CD14-positive monocyte (primary cell): ENCODE measurements around the gene EMILIN3. TPM values are rescaled to one million over a fixed set of nuclear protein-coding genes. Genes with fewer than 3 reads are reported as not detected.

ENCODE experiments used
- DNase-seq, 3 donors: peaks; one replicate each; pipeline ENCODE4 v3.0.0-alpha.2; 2011 to 2022
- H2AFZ ChIP-seq: 2 replicates; pipeline ENCODE4 v1.6.0; 2012; ENCODE audit warnings: mild to moderate bottlenecking, low read depth, low read length, inconsistent platforms; ENCODE audit not compliant: insufficient read depth, poor library complexity, severe bottlenecking
- H3K27ac ChIP-seq, 2 donors: 1 replicate in 1 of 2; 2 replicates in 1 of 2; pipeline ENCODE4 v1.5.1; 2012 to 2013; ENCODE audit warnings: low read length in 2 of 2, control low read depth in 1 of 2, inconsistent platforms in 1 of 2, low read depth in 1 of 2, mild to moderate bottlenecking in 1 of 2
- H3K27me3 ChIP-seq, 2 donors: one replicate each; pipeline versions ENCODE4 v1.6.0 to v1.6.1; 2011 to 2013; ENCODE audit warnings: low read length in 2 of 2; ENCODE audit not compliant: control insufficient read depth in 2 of 2, insufficient read depth in 2 of 2
- H3K36me3 ChIP-seq, 2 donors: replicated peaks in 1 of 2; 1 replicate in 1 of 2; 2 replicates in 1 of 2; pipeline versions ENCODE4 v1.5.1 to v1.6.1; 2012 to 2013; ENCODE audit warnings: low read length in 2 of 2, control low read depth in 1 of 2, inconsistent platforms in 1 of 2, mild to moderate bottlenecking in 1 of 2; ENCODE audit not compliant: insufficient read depth in 2 of 2, control insufficient read depth in 1 of 2
- H3K4me1 ChIP-seq, 2 donors: 1 replicate in 1 of 2; 2 replicates in 1 of 2; pipeline versions ENCODE4 v1.5.1 to v1.6.1; 2012 to 2013; ENCODE audit warnings: low read length in 2 of 2, control low read depth in 1 of 2, inconsistent platforms in 1 of 2, mild to moderate bottlenecking in 1 of 2, moderate library complexity in 1 of 2; ENCODE audit not compliant: insufficient read depth in 2 of 2, control insufficient read depth in 1 of 2
- H3K4me2 ChIP-seq: replicated peaks from 2 replicates; pipeline ENCODE3; 2012; ENCODE audit warnings: low read length, moderate library complexity, mild to moderate bottlenecking; ENCODE audit not compliant: poor library complexity, severe bottlenecking; ENCODE audit errors: extremely low read depth
- H3K4me3 ChIP-seq, 3 experiments: fragments of 200-600 bp in 1 of 3; sonication (generic) in 1 of 3; replicated peaks in 1 of 3; 1 replicate in 2 of 3; 2 replicates in 1 of 3; pipeline ENCODE4 v1.5.1; 2011 to 2013; ENCODE audit warnings: low read length in 3 of 3, mild to moderate bottlenecking in 3 of 3, control low read depth in 2 of 3, low read depth in 2 of 3, inconsistent platforms in 1 of 3, moderate library complexity in 1 of 3
- H3K79me2 ChIP-seq: 2 replicates; pipeline ENCODE4 v1.6.0; 2012; ENCODE audit warnings: mild to moderate bottlenecking, control low read depth, inconsistent platforms, low read length, moderate library complexity; ENCODE audit not compliant: insufficient read depth
- H3K9ac ChIP-seq: 2 replicates; pipeline ENCODE4 v1.6.0; 2017; ENCODE audit warnings: low read length, mild to moderate bottlenecking; ENCODE audit not compliant: insufficient read depth, poor library complexity, severe bottlenecking
- H3K9me3 ChIP-seq, 2 donors: replicated peaks in 1 of 2; 1 replicate in 1 of 2; 2 replicates in 1 of 2; pipeline versions ENCODE4 v1.5.1 to v1.6.1; 2012 to 2013; ENCODE audit warnings: low read length in 2 of 2, control low read depth in 1 of 2; ENCODE audit not compliant: control insufficient read depth in 1 of 2, insufficient read depth in 1 of 2
- H4K20me1 ChIP-seq: 2 replicates; pipeline ENCODE4 v1.6.0; 2012; ENCODE audit warnings: mild to moderate bottlenecking, low read length, control low read depth, moderate library complexity; ENCODE audit not compliant: insufficient read depth
- H3K27ac Mint-ChIP-seq, 7 donors: one replicate each; pipeline ENCODE4 v1.8.0; 2020; ENCODE audit warnings: mild to moderate bottlenecking in 7 of 7, mixed read lengths in 7 of 7, moderate library complexity in 6 of 7, inconsistent platforms in 2 of 7
- H3K27me3 Mint-ChIP-seq, 3 donors: one replicate each; pipeline ENCODE4 v1.8.0; 2021 to 2022; ENCODE audit warnings: low read depth in 3 of 3, mild to moderate bottlenecking in 3 of 3, mixed read lengths in 3 of 3, moderate library complexity in 3 of 3, inconsistent platforms in 1 of 3
- H3K36me3 Mint-ChIP-seq, 2 donors: one replicate each; pipeline ENCODE4 v1.8.0; 2020; ENCODE audit warnings: mixed read lengths in 2 of 2, inconsistent platforms in 1 of 2, mild to moderate bottlenecking in 1 of 2
- H3K4me1 Mint-ChIP-seq: one replicate; pipeline ENCODE4 v1.8.0; 2020; ENCODE audit warnings: mild to moderate bottlenecking, mixed read lengths
- H3K4me3 Mint-ChIP-seq, 2 donors: one replicate each; pipeline ENCODE4 v1.8.0; 2020; ENCODE audit warnings: mild to moderate bottlenecking in 2 of 2, mixed read lengths in 2 of 2, moderate library complexity in 1 of 2
- H3K9me3 Mint-ChIP-seq, 7 donors: one replicate each; pipeline ENCODE4 v1.8.0; 2020 to 2022; ENCODE audit warnings: mixed read lengths in 7 of 7, mild to moderate bottlenecking in 6 of 7, moderate library complexity in 6 of 7, inconsistent platforms in 2 of 7
- WGBS: methylation state at CpG from one replicate; pipeline ENCODE4 v1.1.5; 2013; ENCODE audit warnings: missing lambda C conversion rate; ENCODE audit not compliant: insufficient coverage; 5-methylcytosine and 5-hydroxymethylcytosine counted together
- intact Hi-C, 2 donors: fragments of 100-400 bp; cut with micrococcal nuclease; formaldehyde crosslinking; loops; one replicate each; pipeline versions ENCODE4 v1.15.0 to v1.15.1; 2023
- polyA plus RNA-seq, 3 donors: library from polyadenylated mRNA; depleted of rRNA in 1 of 3; unstranded in 2 of 3; stranded (reverse) in 1 of 3; fragments of 300-500 nt in 2 of 3; fragments of >200 nt in 1 of 3; fragmentation: Illumina TruSeq in 2 of 3; gene quantifications; 1 replicate in 2 of 3; 2 replicates in 1 of 3; pipeline ENCODE4 v1.2.3, GENCODE V29; 2012 to 2021
- TF ChIP-seq, protein P1 (sequence below): fragments of 200-600 bp; IDR thresholded peaks from one replicate; pipeline ENCODE4 v1.8.0; 2022; ENCODE audit warnings: antibody characterized with exemption, mild to moderate bottlenecking

The EMILIN3 gene
- polyA plus RNA-seq, 3 donors: not detected

DNA sequence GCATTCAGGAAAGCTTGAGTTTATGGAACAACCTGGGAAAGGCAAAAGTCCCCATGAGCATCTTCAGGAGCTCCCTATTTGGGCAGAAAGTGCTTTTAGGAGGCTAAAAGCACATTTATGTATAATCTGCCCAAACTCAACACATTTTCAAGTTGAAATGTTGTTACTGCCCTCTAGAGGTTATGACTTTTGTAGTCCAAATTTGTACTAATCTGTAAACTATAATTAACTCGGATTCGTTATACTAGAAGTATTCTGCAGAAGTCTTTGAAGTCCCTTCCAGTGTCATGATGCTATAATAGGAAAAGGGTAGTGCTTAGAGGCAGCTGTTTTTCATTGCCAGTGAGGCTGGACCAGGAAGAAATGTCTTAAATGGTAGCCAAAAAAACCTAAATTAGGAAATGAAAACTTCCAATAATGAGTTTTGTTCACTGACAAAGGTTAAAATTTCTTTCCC lies 44.8 kb upstream of the EMILIN3 start:
- no peak overlapping the region for H2AFZ ChIP-seq
- H3K4me1 ChIP-seq: no peaks in the 10 kb centered on the region
- H3K27ac ChIP-seq: no peak overlapping the region
- no peaks in the 10 kb centered on the region for H4K20me1 ChIP-seq
- H3K4me2 ChIP-seq: no peak overlapping the region
- H3K36me3 Mint-ChIP-seq: peaks cover 91 to 97% of the 10 kb centered on the region in 2 donors
- H3K27me3 Mint-ChIP-seq: peaks cover 0 to 6% (median 6%) of the 10 kb centered on the region in 3 donors
- H3K36me3 ChIP-seq: peaks cover 89 to 100% of the 10 kb centered on the region in 2 donors
- H3K79me2 ChIP-seq: no peaks in the 10 kb centered on the region
- no peak for DNase-seq
- intact Hi-C loops: no loop called here
- peaks cover 9% of the 10 kb centered on the region for H3K4me1 Mint-ChIP-seq
- H3K27me3 ChIP-seq: no peaks in the 10 kb centered on the region
- no peak overlapping the region for H3K27ac Mint-ChIP-seq
- H3K9me3 Mint-ChIP-seq: no peaks in the 10 kb centered on the region
- no CpG with 5 or more reads among the region's 2 CpGs for WGBS
- H3K9me3 ChIP-seq: no peaks in the 10 kb centered on the region
- H3K4me3 Mint-ChIP-seq: no peak overlapping the region
- H3K9ac ChIP-seq: no peak overlapping the region
- TF ChIP-seq, protein P1, sequence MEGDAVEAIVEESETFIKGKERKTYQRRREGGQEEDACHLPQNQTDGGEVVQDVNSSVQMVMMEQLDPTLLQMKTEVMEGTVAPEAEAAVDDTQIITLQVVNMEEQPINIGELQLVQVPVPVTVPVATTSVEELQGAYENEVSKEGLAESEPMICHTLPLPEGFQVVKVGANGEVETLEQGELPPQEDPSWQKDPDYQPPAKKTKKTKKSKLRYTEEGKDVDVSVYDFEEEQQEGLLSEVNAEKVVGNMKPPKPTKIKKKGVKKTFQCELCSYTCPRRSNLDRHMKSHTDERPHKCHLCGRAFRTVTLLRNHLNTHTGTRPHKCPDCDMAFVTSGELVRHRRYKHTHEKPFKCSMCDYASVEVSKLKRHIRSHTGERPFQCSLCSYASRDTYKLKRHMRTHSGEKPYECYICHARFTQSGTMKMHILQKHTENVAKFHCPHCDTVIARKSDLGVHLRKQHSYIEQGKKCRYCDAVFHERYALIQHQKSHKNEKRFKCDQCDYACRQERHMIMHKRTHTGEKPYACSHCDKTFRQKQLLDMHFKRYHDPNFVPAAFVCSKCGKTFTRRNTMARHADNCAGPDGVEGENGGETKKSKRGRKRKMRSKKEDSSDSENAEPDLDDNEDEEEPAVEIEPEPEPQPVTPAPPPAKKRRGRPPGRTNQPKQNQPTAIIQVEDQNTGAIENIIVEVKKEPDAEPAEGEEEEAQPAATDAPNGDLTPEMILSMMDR: no peak
- no peak overlapping the region for H3K4me3 ChIP-seq

DNA sequence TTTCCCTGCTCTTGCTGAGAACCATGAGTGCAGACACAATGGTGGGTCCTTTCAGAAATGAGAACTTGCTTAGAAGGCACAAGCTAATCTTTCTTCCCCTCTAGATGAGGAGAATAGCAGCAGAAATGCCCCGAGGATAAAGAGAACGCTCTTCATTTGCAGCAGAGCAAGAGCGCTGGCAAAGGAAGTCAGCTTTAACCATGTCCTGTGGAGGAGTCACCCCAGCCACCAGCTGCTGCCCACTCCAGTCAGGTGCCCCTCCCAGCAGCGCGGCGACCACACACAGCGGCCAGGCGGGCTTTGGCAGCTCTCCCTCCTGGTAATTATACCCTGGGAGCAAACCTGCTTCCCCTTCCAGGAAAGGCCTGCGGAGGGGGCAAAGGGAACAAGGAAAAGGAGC lies 42.4 kb upstream of the EMILIN3 start:
- peaks cover 0 to 6% (median 6%) of the 10 kb centered on the region in 3 donors for H3K27me3 Mint-ChIP-seq
- H3K36me3 Mint-ChIP-seq: peaks cover 90 to 95% of the 10 kb centered on the region in 2 donors
- Histone ChIP-seq H3K9ac (no peak overlapping the region), H3K36me3 (peaks cover 82 to 100% of the 10 kb centered on the region in 2 donors), H3K9me3 (no peaks in the 10 kb centered on the region), H3K4me1 (peaks cover 3 to 5% of the 10 kb centered on the region in 2 donors), H4K20me1 (no peaks in the 10 kb centered on the region), H3K4me2 (no peak overlapping the region), H3K27me3 (no peaks in the 10 kb centered on the region), H3K27ac (no peak overlapping the region), H2AFZ (no peak overlapping the region), H3K4me3 (no peak overlapping the region), H3K79me2 (no peaks in the 10 kb centered on the region)
- no peak overlapping the region for H3K27ac Mint-ChIP-seq
- intact Hi-C loops: no loop called here
- 7% methylated on average over 3 of the region's 9 CpGs for WGBS
- peaks cover 12% of the 10 kb centered on the region for H3K4me1 Mint-ChIP-seq
- DNase-seq: no peak
- H3K9me3 Mint-ChIP-seq: no peaks in the 10 kb centered on the region
- H3K4me3 Mint-ChIP-seq: no peak overlapping the region
- TF ChIP-seq, protein P1: no peak
